ENCODE results near the gene CTSH.
A peak's percentile ranks its signal among the peaks of the same experiment; 100 is the strongest.
"Not testable (repeated sequence)": the region's sequence is repeated elsewhere in the genome, so short reads cannot be mapped to it uniquely, and the experiment has no call there.

The CTSH gene

DNA sequence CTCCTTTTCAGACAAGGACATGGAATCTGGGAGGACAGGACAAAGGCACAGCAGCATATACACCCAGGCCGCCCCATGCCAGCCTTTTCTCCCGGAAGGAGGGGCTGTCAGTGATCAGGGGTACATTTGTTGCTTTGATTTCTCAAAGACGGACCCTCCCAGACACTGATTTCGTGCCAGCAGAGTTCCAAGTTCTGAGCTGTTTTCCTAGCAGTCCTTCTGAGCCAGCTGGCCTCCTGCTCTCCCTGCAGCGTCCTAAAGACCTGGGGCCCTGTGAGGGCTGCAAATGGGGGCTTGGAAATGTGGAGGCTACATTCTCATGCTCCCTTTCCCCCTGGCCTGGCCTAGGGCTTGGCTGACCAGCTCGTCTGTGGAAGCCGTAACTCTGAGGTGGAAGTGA, 22.3 kb downstream of the CTSH start:
- no peak for DNase-seq (ENCODE audit: low read depth, low spot score)

DNA sequence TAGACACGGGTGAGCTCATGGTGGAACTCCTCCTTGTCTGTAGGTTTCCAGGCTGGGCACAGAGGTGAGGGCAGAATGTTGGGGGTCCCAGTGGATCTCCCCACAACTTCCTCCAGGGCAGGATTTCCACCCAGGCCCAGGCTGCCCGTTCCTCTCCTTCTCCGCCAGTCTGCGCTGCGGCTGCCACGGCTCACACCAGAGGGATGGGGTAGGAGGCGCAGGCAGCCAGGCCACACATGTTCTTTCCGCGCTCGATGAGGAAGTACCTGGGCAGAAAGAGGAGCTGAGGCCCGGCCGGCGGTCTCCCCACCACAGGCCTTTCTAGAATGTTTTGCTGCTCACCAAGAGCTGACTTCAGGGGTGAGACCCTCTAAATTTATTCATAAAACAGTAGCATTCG, 22.9 kb downstream of the CTSH start:
- DNase-seq (ENCODE audit: low read depth, low spot score), result no peak

DNA sequence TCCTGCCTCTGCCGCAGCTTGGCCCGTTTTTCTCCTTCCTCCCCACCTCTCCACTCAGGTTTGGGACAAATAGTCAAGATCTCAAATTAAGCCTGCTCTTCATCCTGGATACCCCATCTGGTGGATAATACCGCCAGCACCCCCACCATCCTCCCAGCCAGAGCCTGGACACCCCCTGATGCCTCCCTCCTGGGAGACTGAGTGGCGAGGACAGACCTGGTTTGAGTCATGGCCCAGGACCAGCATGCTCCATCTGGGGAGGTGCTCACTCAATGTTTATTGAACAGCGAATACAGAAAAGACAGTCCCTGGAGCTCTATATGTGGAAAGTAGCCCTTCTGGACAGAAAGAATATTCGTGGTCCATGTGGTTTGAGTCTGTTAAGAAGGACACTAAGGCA, 23.3 kb downstream of the CTSH start:
- no peak for DNase-seq (ENCODE audit: low read depth, low spot score)

DNA sequence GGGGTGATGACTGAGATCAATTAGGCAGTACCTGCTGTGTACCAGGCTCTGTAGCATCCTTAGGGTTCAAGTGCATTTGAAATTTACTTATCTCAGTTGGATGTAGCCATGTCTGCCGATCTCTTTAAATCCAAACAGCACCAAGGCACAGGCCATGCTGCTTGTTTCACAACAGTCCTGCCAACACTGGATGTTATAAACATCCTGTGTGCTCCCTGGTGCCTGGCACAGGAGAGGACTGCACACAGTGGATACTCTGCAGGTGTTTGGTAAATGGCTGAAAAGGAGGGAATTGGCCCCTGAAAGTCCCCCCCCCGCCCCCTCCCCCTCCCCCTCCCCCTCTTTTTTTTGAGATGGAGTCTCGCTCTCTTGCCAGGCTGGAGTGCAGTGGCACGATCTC, 27.0 kb downstream of the CTSH start:
- no peak for DNase-seq (ENCODE audit: low read depth, low spot score)

DNA sequence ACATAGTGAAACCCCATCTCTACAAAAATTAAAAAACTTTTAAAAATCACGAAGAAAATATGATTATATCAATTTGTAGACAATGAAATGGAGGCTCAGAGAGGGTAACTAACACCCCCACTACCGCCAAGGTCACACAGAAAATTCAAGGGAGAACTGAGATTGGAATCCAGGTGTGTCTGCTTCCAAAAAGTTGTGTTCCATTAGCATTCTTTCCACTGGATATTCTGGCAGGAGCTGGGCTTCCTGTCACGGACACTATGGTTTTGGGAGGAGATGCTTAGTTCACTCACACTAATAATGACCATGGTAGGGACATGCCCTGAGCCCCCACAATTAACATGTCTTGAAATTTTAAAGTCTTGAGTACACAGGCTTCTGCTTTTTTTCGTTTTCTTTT, 28.8 kb downstream of the CTSH start:
- no peak for DNase-seq (ENCODE audit: low read depth, low spot score)

DNA sequence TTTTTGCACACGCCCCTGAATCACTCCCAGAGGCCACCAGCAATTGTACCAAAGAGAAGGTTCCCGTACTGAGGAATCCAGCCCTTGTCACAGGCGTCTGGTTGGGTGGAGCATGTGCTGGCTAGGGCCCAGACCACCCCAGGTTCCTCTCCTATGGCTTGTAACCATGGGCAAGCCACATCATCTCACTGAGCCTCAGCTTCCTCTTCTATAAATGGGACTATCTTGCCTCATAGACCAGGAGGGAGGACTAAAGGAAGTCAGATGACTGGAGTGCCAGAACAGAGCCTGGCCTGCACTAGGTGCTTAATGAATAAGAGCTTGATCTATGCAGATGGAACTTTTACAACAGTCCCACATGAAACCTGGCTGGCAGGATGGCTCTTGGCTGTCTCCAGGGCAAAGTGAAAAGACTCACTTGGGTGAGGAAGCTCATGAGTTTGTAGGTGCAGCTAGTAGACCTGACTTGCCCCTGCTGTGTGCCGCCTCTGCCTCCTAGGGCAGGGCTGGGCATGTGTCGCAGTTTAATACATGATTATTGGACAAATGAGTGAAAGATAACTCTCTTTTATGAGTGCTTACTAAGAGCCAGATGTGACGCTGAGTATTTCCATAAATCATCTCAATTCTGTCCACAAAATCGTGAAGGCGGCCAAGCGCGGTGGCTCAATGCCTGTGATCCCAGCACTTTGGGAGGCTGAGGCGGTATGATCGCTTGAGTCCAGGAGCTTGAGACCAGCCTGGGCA, 29.3 kb downstream of the CTSH start:
- no peak for DNase-seq (ENCODE audit: low read depth, low spot score)

DNA sequence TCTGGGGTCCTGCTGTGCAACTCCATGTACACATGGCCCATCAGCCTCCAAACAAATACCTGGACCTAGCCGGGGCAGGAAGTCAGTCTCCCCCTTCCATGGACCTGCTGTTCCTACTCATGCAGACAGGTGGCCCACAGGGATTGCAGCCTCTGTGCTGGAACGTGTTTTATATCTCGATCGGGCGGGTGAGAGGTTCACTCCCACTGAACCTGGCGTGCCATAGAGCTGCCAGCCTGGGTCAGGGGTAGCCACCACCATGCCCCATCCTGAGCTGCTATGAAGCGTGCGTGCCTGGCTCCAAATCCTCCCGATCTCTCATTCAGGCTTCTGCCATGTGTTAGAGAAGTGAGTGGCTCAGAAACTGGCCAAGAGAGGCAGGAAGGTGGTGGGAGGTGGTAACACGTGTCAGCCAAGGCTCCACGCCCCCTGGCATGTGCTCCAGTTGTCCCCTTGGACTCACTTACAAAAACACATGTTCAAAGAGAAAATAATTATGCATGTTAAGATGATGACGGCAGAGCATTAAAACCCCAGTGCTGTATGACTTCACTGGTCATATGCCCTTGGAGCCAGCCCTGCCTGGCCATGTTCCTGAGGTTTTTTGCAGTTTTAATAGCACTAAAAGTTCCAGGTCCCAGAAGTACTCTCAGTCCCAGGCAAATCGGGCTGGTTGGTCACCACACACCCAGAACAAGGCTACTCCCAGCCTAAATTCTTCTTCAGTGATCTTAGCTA, 30.6 kb downstream of the CTSH start:
- DNase-seq (ENCODE audit: low read depth, low spot score), result peak; percentile 21

DNA sequence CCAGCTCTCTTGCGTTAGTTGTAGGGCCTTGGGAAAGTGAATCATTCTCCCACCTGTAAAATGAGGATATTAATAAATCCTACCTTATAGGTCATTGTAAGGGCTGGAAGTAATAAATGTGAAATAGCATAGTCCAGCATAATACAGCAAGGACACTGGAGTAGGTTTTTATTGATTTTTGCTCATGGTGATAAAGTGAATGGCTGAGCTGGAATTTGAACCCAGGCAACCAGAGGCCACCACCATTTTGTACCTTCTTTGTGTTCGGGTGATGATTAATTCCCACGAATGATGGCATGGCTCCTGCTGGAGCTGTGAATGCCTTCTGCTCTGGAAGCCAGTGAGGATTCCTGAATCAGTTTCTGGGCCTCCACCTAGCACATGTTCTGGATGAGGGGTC, 31.8 kb downstream of the CTSH start:
- DNase-seq (ENCODE audit: low read depth, low spot score), result no peak

DNA sequence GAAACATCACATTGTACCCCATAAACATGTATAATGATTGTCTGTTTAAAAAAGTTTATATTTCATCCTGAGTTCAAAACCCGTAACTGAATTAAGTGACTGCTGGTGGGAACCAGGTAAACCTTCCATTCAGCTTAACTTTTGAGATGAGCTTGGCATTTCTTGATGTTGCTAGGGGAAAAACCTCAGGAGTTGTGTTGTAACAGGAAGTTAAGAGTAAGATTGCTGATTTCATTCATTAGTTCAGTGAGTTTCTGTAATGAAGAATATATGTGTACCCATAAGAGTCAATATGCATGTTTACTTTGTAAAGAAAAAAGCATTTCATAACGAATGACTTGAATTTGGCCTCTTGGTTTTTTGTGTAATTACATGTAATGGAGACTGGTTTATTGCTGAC, 32.5 kb downstream of the CTSH start:
- no peak for DNase-seq (ENCODE audit: low read depth, low spot score)

DNA sequence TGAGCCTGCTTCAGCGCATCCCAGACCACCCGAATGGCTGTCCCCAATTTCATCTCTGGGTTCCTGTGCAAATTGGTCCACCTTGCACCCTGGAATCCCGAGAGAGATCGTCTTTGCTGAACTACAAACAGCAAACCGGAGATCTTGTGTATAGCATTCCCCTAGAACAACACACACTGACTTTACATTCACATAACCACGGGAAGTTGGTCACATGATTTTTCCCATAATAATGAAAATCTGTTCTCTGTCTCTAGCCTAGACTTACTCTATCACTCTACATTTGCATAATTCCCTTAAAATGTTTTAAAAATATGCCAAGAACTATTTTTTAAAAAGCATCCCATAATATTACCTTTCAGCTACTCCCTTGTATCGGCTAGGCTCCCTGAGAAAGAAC, 34.6 kb downstream of the CTSH start:
- no peak for DNase-seq (ENCODE audit: low read depth, low spot score)

DNA sequence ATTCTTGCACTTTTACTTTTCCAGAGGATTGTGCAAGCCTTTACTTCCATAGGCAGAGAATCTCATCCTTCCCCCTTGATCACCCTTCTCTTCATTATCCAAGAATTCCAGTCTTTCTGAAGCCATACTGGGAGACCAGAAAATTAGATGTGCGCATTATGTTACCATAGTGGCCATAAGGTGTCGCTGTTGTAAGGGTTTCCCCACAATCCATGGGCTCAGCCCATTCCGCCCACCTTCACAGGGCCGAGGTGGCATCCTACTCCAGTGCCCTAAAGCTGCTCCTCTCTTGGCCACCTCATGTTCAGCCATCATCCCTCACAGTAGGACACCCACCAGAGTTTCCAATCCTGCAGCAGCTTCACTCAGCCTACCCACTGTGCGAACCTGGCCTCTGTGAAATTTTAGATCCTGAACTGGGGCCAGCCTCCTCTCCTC, 35.0 kb downstream of the CTSH start:
- peak; percentile 62 for DNase-seq (ENCODE audit: low read depth, low spot score)

DNA sequence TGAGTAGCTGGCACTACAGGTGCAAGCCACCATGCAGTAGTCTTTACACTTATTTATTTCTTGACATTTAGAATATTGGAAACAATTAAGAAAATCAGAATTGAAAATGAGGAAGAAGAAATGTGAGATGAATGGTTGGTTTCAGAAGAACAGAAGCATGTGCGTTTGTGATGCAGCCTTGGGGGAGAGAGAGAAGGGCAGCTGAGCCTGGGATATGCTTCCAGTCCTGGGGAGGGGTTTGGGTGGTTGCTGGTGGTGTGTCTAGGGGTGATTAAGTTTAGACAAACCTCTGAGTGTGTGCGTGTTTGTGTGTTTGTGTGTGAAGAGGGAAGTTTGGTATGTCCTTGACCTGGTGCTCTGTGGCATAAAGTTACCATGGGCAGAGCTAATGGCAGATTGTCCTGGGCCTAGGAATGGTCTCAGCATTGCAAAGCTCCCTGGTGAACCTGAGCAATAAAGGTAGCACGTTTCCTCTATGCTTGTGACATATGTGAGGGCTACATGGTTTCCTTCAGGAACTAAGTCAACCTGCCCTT, 35.6 kb downstream of the CTSH start:
- no peak for DNase-seq (ENCODE audit: low read depth, low spot score)

DNA sequence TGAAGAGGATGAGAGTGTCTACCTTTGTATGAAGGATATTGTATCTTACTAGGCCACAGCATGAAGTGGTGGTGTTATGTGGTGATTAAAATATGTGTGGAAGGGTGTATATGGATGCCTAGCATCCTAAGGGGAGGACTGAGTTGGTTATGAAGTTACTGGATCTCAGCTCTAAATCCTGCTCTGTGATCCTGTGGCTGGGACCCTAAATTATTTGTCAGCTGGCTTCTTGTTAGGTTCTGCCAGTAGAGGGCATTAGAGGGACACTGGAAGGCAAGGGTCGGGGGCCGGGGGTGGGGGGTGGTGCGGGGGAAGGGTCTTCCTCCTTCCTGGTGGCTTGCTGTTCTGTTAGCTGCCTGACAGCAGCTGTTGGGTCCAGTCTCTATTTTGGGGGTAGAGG, 37.3 kb downstream of the CTSH start:
- DNase-seq (ENCODE audit: low read depth, low spot score), result peak; percentile 36

DNA sequence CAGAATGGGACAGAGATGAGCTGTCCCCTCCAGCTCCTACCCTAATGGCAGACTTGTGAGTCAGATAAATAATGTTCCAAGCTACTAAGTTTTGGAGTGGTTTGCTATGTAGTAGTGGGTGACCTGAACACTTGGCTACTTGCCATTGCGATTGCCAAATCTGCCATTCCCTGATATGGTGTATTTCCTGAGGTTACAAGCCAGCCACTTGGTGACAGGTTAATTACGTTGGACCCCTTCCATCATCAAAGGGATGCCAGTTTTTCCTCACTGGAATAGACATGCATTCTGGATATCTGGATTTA, 38.6 kb downstream of the CTSH start:
- no peak for DNase-seq (ENCODE audit: low read depth, low spot score)

DNA sequence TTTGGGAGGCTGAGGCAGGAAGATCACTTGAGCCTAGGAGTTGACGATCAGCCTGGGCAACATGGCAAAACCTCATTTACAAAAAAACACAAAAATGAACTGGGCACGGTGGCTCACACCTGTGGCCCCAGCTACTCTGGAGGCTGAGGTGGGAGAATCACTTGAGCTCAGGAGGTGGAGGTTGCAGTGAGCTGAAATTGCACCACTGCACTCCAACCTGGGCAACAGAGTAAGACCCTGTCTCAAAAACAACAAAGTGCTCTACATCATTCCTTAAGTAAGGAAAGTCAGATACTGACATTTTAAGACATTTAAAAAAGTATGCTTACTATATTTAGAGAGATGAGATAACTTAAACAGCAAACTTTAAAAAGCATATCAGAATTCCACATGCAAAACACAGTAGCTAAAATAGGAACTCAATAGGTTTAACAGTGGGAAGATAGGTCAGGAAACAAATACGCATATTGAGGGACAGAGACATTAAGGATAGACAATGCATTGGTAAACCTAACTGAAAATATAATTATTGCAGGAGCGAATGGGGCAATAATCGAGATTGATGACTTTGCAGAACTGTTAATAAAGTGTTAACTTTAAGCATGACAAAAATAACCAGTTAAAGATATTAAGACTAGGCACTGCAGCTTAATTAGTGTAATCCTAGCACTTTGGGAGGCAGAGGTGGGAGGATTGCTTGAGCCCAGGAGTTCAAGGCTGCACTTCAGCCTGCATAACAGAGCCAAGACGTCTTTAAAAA, 40.1 kb downstream of the CTSH start:
- no peak for DNase-seq (ENCODE audit: low read depth, low spot score)

DNA sequence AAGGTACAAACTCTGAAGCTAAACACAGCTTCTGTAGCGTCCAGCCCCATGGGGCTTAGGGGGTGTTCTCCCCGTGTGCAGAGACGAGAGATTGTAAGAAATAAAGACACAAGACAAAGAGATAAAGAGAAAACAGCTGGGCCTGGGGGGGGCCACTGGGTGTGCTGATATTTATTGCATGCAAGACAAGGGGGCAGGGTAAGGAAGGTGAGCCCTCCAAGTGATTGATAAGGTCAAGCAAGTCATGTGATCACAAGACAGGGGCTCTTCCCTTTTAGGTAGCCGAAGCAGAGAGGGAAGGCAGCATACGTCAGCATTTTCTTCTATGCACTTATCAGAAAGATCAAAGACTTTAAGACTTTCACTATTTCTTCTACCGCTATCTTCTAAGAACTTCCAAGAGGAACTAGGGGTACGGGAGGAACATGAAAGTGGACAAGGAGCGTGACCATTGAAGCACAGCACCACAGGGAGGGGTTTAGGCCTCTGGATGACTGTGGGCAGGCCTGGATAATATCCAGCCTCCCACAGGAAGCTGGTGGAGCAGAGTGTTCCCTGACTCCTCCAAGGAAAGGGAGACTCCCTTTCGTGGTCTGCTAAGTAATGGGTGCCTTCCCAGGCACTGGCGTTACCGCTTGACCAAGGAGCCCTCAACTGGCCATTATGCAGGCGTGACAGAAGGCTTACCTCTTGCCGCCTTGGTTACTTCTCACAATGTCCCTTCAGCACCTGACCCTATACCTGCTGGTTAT, 42.4 kb downstream of the CTSH start:
- DNase-seq (ENCODE audit: low read depth, low spot score), result not testable (repeated sequence)

DNA sequence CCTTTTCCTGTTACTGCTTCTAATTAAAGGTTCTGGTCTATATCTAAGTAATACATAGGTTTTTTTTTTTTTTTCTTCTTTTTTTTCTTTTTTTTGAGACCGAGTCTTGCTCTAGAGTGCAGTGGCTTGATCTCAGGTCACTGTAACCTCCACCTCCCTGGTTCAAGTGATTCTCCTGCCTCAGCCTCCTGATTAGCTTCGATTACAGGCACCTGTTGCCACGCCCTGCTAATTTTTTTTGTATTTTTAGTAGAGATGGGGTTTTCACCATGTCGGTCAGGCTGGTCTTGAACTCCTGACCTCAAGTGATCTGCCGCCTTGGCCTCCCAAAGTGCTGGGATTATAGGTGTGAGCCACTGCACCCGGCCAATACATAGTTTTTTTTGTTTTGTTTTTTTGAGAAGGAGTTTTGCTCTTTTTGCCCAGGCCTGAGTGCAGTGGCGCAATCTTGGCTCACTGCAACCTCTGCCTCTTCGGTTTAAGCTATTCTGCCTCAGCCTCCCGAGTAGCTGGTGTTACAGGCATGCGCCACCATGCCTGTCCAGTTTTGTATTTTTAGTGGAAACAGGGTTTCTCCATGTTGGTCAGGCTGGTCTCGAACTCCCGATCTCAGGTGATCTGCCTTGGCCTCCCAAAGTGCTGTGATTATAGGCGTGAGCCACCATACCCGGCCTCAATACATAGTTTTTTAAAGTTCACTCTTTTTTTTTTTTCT, 43.9 kb downstream of the CTSH start:
- not testable (repeated sequence) for DNase-seq (ENCODE audit: low read depth, low spot score)

DNA sequence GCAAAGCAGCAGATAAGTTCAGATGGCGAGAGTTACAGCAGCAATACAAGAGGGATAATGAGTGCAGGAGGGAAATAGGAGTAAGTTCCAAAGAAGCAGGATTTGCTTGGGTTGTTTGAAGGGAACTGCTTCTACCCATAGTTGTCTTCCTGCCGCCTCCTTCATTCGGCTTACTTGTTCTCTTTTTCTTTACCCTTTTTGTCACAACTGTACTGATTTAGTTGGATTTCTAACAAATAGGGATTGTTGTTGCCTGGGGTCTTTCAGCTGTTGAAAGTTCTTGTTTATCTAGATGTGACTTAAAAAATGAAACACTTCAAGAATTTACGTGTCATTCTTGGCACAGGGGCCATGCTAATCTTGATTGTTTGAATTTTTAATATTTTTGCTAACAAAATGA, 46.3 kb downstream of the CTSH start:
- no peak for DNase-seq (ENCODE audit: low read depth, low spot score)

DNA sequence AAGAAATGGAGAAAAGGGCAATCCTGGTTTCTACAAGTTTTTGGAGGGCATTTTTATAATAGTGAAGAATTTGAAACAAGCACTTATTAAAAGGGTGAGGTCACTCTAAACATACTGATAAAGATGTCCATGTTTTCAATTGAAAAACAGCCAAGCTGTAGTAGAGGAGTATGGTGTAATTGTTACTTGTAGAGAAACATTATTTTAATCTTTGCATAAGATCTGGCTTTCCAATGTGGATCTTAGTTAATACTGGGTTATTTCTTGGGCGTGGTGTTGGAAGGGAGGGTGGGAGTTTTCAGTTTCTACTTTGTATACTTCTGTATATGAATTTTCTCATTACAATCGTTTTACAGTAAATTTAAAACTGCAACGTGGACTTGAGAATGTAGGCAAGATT, 49.4 kb downstream of the CTSH start:
- DNase-seq (ENCODE audit: low read depth, low spot score), result no peak

DNA sequence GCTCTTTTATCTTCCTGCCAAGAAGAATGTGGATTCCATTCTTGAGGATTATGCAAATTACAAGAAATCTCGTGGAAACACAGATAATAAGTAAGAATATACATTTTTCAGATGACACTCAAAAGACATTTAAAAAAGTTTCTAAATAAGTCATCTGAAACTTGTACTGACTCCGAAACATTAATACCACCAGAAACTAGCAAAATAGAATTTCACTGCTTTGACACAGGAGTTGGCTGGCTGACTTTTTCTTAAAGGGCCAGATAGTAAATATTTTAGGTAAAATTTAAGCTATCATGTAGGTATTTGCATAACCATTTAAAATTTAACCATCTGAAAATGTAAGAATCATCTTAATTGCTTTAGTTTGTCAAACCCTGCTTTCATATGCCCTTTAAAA, 51.3 kb downstream of the CTSH start:
- no peak for DNase-seq (ENCODE audit: low read depth, low spot score)

DNA sequence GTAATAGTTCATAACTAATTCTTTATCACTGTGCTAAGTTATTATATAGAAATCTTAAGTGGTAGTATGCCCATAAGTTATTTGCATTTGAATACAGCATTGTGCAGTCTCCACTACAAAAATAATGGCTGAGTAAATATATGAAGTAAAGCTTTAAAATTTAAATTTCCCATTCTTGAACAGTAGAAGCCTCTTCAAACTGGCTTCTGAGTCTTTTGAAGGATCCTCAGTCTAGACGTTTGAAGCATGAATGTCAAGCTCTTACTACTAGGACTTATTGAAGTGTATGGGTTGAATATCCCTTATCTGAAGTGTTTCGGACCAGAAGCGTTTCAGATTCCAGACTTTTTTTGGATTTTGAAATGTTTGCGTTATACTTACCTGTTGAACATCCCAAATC, 55.8 kb downstream of the CTSH start:
- no peak for DNase-seq (ENCODE audit: low read depth, low spot score)
